Suprapubic skin (tissue), 4 donors: ENCODE measurements around the gene PNLIPRP1. TPM values are rescaled to one million over a fixed set of nuclear protein-coding genes. Genes with fewer than 3 reads are reported as not detected.

Experiments used
- DNase-seq, 2 donors: peaks; one replicate each; pipeline ENCODE4 v3.0.0-alpha.2; 2019; ENCODE audit warnings: low spot score in 2 of 2
- H3K27ac ChIP-seq: fragments of 200-600 bp; sonication (generic); one replicate; pipeline ENCODE4 v1.5.1; 2019
- H3K27me3 ChIP-seq: fragments of 200-600 bp; sonication (generic); one replicate; pipeline ENCODE4 v1.5.1; 2019
- H3K36me3 ChIP-seq: fragments of 200-600 bp; sonication (generic); one replicate; pipeline ENCODE4 v1.5.1; 2019
- H3K4me1 ChIP-seq: fragments of 200-600 bp; sonication (generic); one replicate; pipeline ENCODE4 v1.5.1; 2019
- H3K4me3 ChIP-seq: fragments of 200-600 bp; sonication (generic); one replicate; pipeline ENCODE4 v1.5.1; 2019; ENCODE audit warnings: mild to moderate bottlenecking
- H3K9me3 ChIP-seq: fragments of 200-600 bp; sonication (generic); one replicate; pipeline ENCODE4 v1.5.1; 2019
- EP300 ChIP-seq: sonication (generic); formaldehyde crosslinking; IDR thresholded peaks from one replicate; pipeline ENCODE4 v1.6.1; 2017; ENCODE audit warnings: antibody characterized with exemption
- POLR2A ChIP-seq, 2 donors: fragments of 450-650 bp; IDR thresholded peaks; one replicate each; pipeline ENCODE4 v1.6.1; 2017; ENCODE audit warnings: antibody characterized with exemption in 2 of 2, mild to moderate bottlenecking in 2 of 2, moderate library complexity in 2 of 2
- POLR2AphosphoS5 ChIP-seq, 3 donors: sonication (generic); formaldehyde crosslinking; IDR thresholded peaks; one replicate each; pipeline ENCODE4 v1.6.1; 2017; ENCODE audit warnings: antibody characterized with exemption in 3 of 3
- WGBS: methylation state at CpG from one replicate; pipeline ENCODE4 v1.1.5; 2018; 5-methylcytosine and 5-hydroxymethylcytosine counted together
- total RNA-seq, 4 donors: library from RNA; depleted of rRNA; stranded (reverse); fragments of >200 nt; gene quantifications; one replicate each; pipeline ENCODE4 v1.1.0, GENCODE V29; 2016
- TF ChIP-seq, protein P1 (sequence below), 2 donors: fragments of 200-600 bp in 1 of 2; fragments of 450-650 bp in 1 of 2; sonication (generic) in 1 of 2; IDR thresholded peaks; one replicate each; pipeline ENCODE4 v1.5.1; 2016 to 2019; ENCODE audit warnings: antibody characterized with exemption in 2 of 2, mild to moderate bottlenecking in 1 of 2, moderate library complexity in 1 of 2

PNLIPRP1 gene
- not detected for total RNA-seq

DNA sequence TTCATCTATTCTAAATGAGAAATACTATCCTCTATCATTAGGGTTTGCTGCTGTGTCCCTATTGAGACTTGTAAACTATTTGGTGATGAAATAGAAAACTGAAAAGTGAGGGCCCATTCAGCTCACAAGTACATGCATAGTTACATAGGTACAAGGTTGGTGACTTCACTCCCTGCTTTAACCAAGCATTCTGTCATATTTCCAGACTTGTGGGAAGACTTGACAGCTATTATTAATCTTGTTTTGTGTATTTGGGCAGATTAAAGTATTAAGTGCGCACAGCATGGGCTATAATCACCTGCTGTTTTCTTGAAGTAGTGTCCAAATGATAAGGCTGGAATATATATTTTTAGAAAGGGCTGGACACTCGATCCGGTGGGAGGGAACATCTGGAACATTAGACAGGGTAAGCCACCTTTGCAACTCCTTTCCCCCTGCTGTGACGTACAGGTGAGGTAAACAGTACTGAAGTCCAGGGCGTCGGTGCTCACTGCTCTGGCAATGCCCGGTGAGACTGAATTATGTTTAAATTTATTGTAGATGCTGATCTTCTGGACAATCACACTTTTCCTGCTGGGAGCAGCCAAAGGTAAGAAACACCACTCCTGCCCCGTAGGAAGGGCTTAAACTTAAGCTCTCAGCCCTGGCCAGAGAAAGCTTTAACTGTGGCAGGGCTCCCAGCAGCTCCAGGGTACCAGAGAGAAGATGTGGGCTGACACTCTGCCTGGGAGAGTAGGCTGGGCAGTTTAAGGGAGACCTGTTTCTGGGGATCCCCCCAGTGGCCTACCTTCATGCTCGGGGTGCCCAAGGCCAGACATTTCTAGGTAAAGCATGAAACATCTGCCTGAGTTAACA is at the start of gene PNLIPRP1:
Gene PNLIPRP1 (plus strand): TSS at position 370 of the 855 bp plus-strand sequence. CDS start 171 bp downstream, at position 541.
- TF ChIP-seq, protein P1, sequence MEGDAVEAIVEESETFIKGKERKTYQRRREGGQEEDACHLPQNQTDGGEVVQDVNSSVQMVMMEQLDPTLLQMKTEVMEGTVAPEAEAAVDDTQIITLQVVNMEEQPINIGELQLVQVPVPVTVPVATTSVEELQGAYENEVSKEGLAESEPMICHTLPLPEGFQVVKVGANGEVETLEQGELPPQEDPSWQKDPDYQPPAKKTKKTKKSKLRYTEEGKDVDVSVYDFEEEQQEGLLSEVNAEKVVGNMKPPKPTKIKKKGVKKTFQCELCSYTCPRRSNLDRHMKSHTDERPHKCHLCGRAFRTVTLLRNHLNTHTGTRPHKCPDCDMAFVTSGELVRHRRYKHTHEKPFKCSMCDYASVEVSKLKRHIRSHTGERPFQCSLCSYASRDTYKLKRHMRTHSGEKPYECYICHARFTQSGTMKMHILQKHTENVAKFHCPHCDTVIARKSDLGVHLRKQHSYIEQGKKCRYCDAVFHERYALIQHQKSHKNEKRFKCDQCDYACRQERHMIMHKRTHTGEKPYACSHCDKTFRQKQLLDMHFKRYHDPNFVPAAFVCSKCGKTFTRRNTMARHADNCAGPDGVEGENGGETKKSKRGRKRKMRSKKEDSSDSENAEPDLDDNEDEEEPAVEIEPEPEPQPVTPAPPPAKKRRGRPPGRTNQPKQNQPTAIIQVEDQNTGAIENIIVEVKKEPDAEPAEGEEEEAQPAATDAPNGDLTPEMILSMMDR (IDR thresholded peaks at IDR 0.05), result no peak
- TF ChIP-seq EP300 (no peak), POLR2AphosphoS5 (IDR thresholded peaks at IDR 0.05) (no peak), POLR2A (IDR thresholded peaks at IDR 0.05) (no peak)
- Histone ChIP-seq H3K4me3 (no peak within 1 kb of the TSS), H3K27me3 (no peaks in the 10 kb centered on the region), H3K4me1 (no peaks in the 10 kb centered on the region), H3K27ac (no peak within 1 kb of the TSS), H3K36me3 (no peaks in the 10 kb centered on the region), H3K9me3 (no peaks in the 10 kb centered on the region)
- no peak for DNase-seq
- 83% methylated on average over 9 of the region's 9 CpGs for WGBS

DNA sequence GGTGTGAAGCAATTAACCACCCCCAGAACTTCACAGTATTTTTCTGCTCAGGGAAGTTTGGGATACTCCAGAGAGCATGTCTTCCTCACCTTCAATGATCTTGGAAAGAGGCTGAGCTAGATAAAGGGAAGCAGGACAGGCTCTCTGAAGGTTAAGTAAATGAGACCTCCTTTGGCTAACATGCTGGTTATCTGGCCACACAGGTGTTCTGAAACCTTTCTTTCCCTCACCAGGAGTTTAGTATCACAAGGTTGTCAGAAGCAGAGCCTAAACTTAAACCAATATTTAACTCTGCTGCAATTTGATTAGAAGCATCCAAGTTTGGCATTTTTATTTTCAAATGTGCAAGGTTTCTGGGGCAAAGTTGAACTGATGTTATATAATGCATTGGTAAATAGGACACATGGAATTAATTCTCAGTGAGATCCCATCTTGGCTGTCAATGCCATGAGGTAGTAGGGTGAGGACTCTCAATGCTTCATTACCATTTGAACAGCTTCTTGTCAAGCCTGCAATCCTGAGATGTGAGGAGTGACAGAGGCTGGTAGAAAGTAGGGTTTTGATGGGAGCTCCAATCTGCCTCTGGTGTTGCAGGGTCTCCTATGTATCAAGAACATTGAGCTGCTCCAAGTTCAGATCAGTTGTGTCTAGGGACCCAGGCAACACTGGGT is 48.6 kb upstream of the PNLIPRP1 start:
- Histone ChIP-seq H3K9me3 (no peaks in the 10 kb centered on the region), H3K27ac (no peak overlapping the region), H3K4me1 (no peaks in the 10 kb centered on the region), H3K36me3 (no peaks in the 10 kb centered on the region), H3K27me3 (no peaks in the 10 kb centered on the region), H3K4me3 (no peak overlapping the region)
- TF ChIP-seq POLR2A (IDR thresholded peaks at IDR 0.05) (no peak), EP300 (no peak), POLR2AphosphoS5 (IDR thresholded peaks at IDR 0.05) (no peak)
- TF ChIP-seq, protein P1 (IDR thresholded peaks at IDR 0.05), result no peak
- DNase-seq, result no peak

DNA sequence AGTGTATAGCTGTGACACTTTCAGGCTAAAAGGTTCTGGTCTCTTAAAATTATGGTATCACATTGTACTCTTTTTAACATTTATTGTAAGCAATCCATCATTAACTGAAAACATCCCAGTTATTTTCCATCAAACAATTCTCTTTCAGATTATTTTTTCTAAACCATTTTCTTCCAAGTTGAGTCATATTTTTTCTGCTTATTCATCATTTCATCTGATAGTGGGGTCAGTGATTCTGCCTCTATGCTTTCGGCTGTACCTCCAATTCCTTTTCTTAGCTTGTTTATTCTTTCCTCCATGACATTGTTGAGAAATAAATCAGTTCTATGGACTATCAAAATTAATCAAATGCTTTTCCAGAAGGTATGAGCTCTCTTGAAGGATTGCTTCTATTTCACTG is 45.6 kb upstream of the PNLIPRP1 start:
- TF ChIP-seq EP300 (no peak), POLR2A (IDR thresholded peaks at IDR 0.05) (no peak), POLR2AphosphoS5 (IDR thresholded peaks at IDR 0.05) (no peak)
- TF ChIP-seq, protein P1 (IDR thresholded peaks at IDR 0.05), result no peak
- 80% methylated on average over 1 of the region's 1 CpG for WGBS
- no peak overlapping the region for H3K27ac ChIP-seq
- H3K4me1 ChIP-seq, result no peaks in the 10 kb centered on the region
- no peaks in the 10 kb centered on the region for H3K9me3 ChIP-seq
- no peaks in the 10 kb centered on the region for H3K36me3 ChIP-seq
- H3K4me3 ChIP-seq, result no peak overlapping the region
- H3K27me3 ChIP-seq, result no peaks in the 10 kb centered on the region
- no peak for DNase-seq

DNA sequence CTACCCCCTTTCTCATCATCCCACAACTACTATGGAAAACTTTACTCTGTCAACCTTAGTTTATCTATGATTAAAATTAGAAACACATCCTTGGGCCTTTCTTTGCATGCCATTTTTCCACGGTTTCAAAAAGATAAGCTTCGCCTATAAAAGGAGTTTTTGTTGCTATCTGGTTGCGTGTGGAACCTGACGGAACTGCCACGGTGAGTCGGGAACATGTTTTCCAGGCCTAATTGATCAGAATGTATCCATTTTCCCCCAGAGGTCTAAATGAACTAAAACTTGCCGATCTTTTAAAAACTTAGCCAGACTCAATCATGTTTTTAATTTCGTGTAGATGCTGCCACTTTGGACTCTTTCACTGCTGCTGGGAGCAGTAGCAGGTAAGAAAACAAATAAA is 45.0 kb upstream of the PNLIPRP1 start, which contains the start of gene PNLIP:
Gene PNLIP (plus strand): TSS at position 176 of the 400 bp plus-strand sequence. CDS start 162 bp downstream, at position 338.
- no peak within 1 kb of the TSS for H3K4me3 ChIP-seq
- H3K36me3 ChIP-seq, result no peaks in the 10 kb centered on the region
- H3K27ac ChIP-seq, result no peak within 1 kb of the TSS
- H3K9me3 ChIP-seq, result no peaks in the 10 kb centered on the region
- 91% methylated on average over 8 of the region's 8 CpGs for WGBS
- H3K4me1 ChIP-seq, result no peaks in the 10 kb centered on the region
- TF ChIP-seq POLR2A (IDR thresholded peaks at IDR 0.05), result no peak
- no peak for TF ChIP-seq EP300
- TF ChIP-seq POLR2AphosphoS5 (IDR thresholded peaks at IDR 0.05), result no peak
- TF ChIP-seq, protein P1 (IDR thresholded peaks at IDR 0.05), result no peak
- no peaks in the 10 kb centered on the region for H3K27me3 ChIP-seq
- DNase-seq, result no peak

DNA sequence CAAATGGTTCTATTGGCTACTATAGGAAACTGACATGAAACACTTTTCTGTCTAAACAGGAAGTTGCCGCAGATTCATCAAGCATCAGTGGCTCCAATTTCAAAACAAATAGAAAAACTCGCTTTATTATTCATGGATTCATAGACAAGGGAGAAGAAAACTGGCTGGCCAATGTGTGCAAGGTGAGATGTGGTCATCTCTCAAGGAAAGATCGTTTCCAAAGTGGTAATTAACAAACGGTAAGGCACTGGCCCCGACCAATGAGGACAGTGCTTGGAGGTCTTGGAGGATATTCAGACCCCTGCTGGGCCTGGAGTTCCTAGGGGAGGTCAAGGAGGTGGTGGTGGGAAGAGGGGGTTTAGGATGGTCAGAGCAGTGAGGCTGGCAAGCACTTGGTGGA is 42.5 kb upstream of the PNLIPRP1 start:
- no peak overlapping the region for H3K4me3 ChIP-seq
- TF ChIP-seq POLR2AphosphoS5 (IDR thresholded peaks at IDR 0.05), result no peak
- 91% methylated on average over 5 of the region's 5 CpGs for WGBS

More for the DNA sequence above, 42.5 kb upstream of the PNLIPRP1 start:
- Histone ChIP-seq H3K4me1 (no peaks in the 10 kb centered on the region), H3K9me3 (no peaks in the 10 kb centered on the region), H3K36me3 (no peaks in the 10 kb centered on the region), H3K27me3 (no peaks in the 10 kb centered on the region), H3K27ac (no peak overlapping the region)
- DNase-seq, result no peak
